D721Med (cell line): ENCODE results near the gene FIS1.

Experiments
- DNase-seq: peaks from one replicate; pipeline ENCODE4 v3.0.0; 2011; ENCODE audit warnings: low spot score; ENCODE audit not compliant: insufficient read length
- FAIRE-seq: peaks from 2 replicates; lab custom pipeline; 2011; peaks lifted over from hg19 to GRCh38; lab: Jason Lieb, UNC
- CTCF ChIP-seq: IDR thresholded peaks from 2 replicates; pipeline ENCODE4 v1.5.1; 2012; ENCODE audit warnings: mild to moderate bottlenecking, control low read depth; ENCODE audit not compliant: insufficient read depth; ENCODE audit errors: missing control alignments

Gene FIS1

GRCh38 chr7:101235522-101235921, 9.4 kb downstream of the FIS1 start:
- FAIRE-seq (no peak), DNase-seq (no peak)
- TF ChIP-seq CTCF, result no peak

GRCh38 chr7:101235050-101235449, 9.8 kb downstream of the FIS1 start:
- FAIRE-seq, result no peak

GRCh38 chr7:101234636-101235035, 10.2 kb downstream of the FIS1 start:
- DNase-seq, result no peak
- no peak for FAIRE-seq
- no peak for TF ChIP-seq CTCF

More at GRCh38 chr7:101235050-101235449, 9.8 kb downstream of the FIS1 start:
- no peak for TF ChIP-seq CTCF
- no peak for DNase-seq

- FAIRE-seq (no peak), DNase-seq (no peak)
Observed at GRCh38 chr7:101233907-101234547, 10.9 kb downstream of the FIS1 start.

GRCh38 chr7:101232141-101232850, 12.6 kb downstream of the FIS1 start:
- no peak for TF ChIP-seq CTCF
- DNase-seq (no peak), FAIRE-seq (no peak)

More at GRCh38 chr7:101233907-101234547, 10.9 kb downstream of the FIS1 start:
- no peak for TF ChIP-seq CTCF

- no peak for TF ChIP-seq CTCF
- no peak for FAIRE-seq
- no peak for DNase-seq
Observed at GRCh38 chr7:101231644-101232043, 13.2 kb downstream of the FIS1 start.

- FAIRE-seq (no peak), DNase-seq (no peak)
- no peak for TF ChIP-seq CTCF
Observed at GRCh38 chr7:101226721-101227120, 18.2 kb downstream of the FIS1 start.
